HepG2 (cell line): ENCODE measurements around the gene BTBD1. TPM values are rescaled to one million over a fixed set of nuclear protein-coding genes. Genes with fewer than 3 reads are reported as not detected.

Experiments used
- ATAC-seq: fragments of 200-7000 bp; cut with Tn5 transposase; 3 replicates; pipeline ENCODE4 v1.9.1; 2020; ENCODE audit warnings: mild to moderate bottlenecking, moderate library complexity
- BruUV-seq: library from RNA; stranded (reverse); fragments of 400-500 nt; replicated peaks from 2 replicates; lab custom pipeline; 2021; lab: Mats Ljungman, UMichigan
- CTCF ChIA-PET: fragments of 300-600 bp; formaldehyde crosslinking; extraction: SDS; loops from one replicate; lab custom pipeline; 2021; ENCODE audit warnings: low total read pairs, inconsistent platforms, low intra/inter-chr PET ratio; lab: Yijun Ruan, JAX
- POLR2A ChIA-PET: fragments of 350-600 bp; sonication (Branson Sonifier 250); formaldehyde crosslinking; loops from one replicate; lab custom pipeline; 2020; ENCODE audit warnings: antibody characterized with exemption, inconsistent platforms; lab: Yijun Ruan, JAX
- DNase-seq: peaks from one replicate; pipeline ENCODE4 v3.0.0-alpha.2; 2015; ENCODE audit warnings: low spot score
- FAIRE-seq: peaks from 3 replicates; lab custom pipeline; 2011; peaks lifted over from hg19 to GRCh38; lab: Jason Lieb, UNC
- H2AFZ ChIP-seq: one replicate; pipeline ENCODE4 v1.6.1; 2011; ENCODE audit warnings: low read length, inconsistent platforms
- H3K27ac ChIP-seq: fragments of 300-600 bp; 3 replicates; pipeline ENCODE4 v1.8.0; 2011; ENCODE audit warnings: mixed run types, mild to moderate bottlenecking, mixed read lengths, low read length, inconsistent platforms; ENCODE audit not compliant: insufficient read depth; ENCODE audit errors: extremely low read length
- H3K27me3 ChIP-seq, 2 experiments: fragments of 200-600 bp in 1 of 2; 2 replicates in 1 of 2; 3 replicates in 1 of 2; pipeline versions ENCODE4 v1.6.0 to v1.8.0; 2011; ENCODE audit warnings: low read length in 2 of 2, mild to moderate bottlenecking in 2 of 2, moderate library complexity in 2 of 2, inconsistent platforms in 1 of 2; ENCODE audit not compliant: insufficient read depth in 2 of 2, control insufficient read depth in 1 of 2
- H3K36me3 ChIP-seq, 2 experiments: fragments of 200-600 bp in 1 of 2; replicated peaks in 1 of 2; 2 replicates in 1 of 2; 3 replicates in 1 of 2; pipeline versions ENCODE4 v1.5.1 to v1.8.0; 2011; ENCODE audit warnings: low read length in 2 of 2, inconsistent platforms in 1 of 2; ENCODE audit not compliant: insufficient read depth in 2 of 2, control insufficient read depth in 1 of 2
- H3K4me1 ChIP-seq: 2 replicates; pipeline ENCODE4 v1.5.1; 2012; ENCODE audit warnings: low read length, inconsistent platforms; ENCODE audit not compliant: insufficient read depth
- H3K4me2 ChIP-seq: 2 replicates; pipeline ENCODE4 v1.6.0; 2011; ENCODE audit warnings: low read depth, low read length, inconsistent platforms
- H3K4me3 ChIP-seq, 3 experiments: fragments of 200-600 bp in 1 of 3; sonication (generic), shearing (Covaris generic) in 1 of 3; replicated peaks in 1 of 3; 2 replicates each; pipeline ENCODE4 v1.5.1; 2011 to 2016; ENCODE audit warnings: low read length in 3 of 3, inconsistent platforms in 2 of 3, low read depth in 2 of 3, mild to moderate bottlenecking in 2 of 3, control low read depth in 1 of 3, mixed read lengths in 1 of 3; ENCODE audit not compliant: insufficient read depth in 1 of 3
- H3K79me2 ChIP-seq: one replicate; pipeline ENCODE4 v1.6.1; 2011; ENCODE audit warnings: low read length, inconsistent platforms; ENCODE audit not compliant: insufficient read depth
- H3K9ac ChIP-seq: 2 replicates; pipeline ENCODE4 v1.6.0; 2011; ENCODE audit warnings: mild to moderate bottlenecking, low read depth, low read length, inconsistent platforms; ENCODE audit not compliant: insufficient read depth
- H3K9me3 ChIP-seq: 2 replicates; pipeline ENCODE4 v1.5.1; 2012; ENCODE audit warnings: mild to moderate bottlenecking, low read length
- H4K20me1 ChIP-seq: 2 replicates; pipeline ENCODE4 v1.6.0; 2011; ENCODE audit warnings: inconsistent platforms, mild to moderate bottlenecking, low read length, moderate library complexity; ENCODE audit not compliant: insufficient read depth
- EED ChIP-seq: sonication (generic); formaldehyde crosslinking; IDR thresholded peaks from 2 replicates; pipeline ENCODE4 v1.5.0; 2020; ENCODE audit warnings: mild to moderate bottlenecking, missing genetic modification reagents
- GABPA ChIP-seq, 2 experiments: IDR thresholded peaks; 2 replicates each; pipeline ENCODE4 v1.6.1; 2011 to 2016; ENCODE audit warnings: low read depth in 2 of 2, low read length in 1 of 2, missing biosample characterization in 1 of 2, missing genetic modification characterization in 1 of 2
- NFYC ChIP-seq: IDR thresholded peaks from 2 replicates; pipeline ENCODE4 v1.6.1; 2016; ENCODE audit warnings: missing genetic modification reagents, missing compliant biosample characterization
- RBFOX2 ChIP-seq: fragments of 200-400 bp; formaldehyde crosslinking; IDR thresholded peaks from 2 replicates; pipeline ENCODE4 v1.6.1; 2017; ENCODE audit warnings: low read depth, mild to moderate bottlenecking, low read length
- RCOR2 ChIP-seq: IDR thresholded peaks from 2 replicates; pipeline ENCODE4 v1.6.1; 2016; ENCODE audit warnings: missing biosample characterization, missing genetic modification reagents
- SMAD9 ChIP-seq: sonication (generic); formaldehyde crosslinking; IDR thresholded peaks from 2 replicates; pipeline ENCODE4 v1.5.1; 2020; ENCODE audit warnings: mild to moderate bottlenecking, missing genetic modification reagents
- SOX6 ChIP-seq, 2 experiments: fragments of 450-650 bp in 1 of 2; sonication (generic) in 1 of 2; formaldehyde crosslinking in 1 of 2; IDR thresholded peaks; 2 replicates each; pipeline versions ENCODE4 v1.4.0 to v1.6.1; 2017 to 2020; ENCODE audit warnings: antibody characterized with exemption in 1 of 2, mild to moderate bottlenecking in 1 of 2, missing genetic modification reagents in 1 of 2
- SP140L ChIP-seq: sonication (generic); formaldehyde crosslinking; IDR thresholded peaks from 2 replicates; pipeline ENCODE4 v1.4.0; 2020; ENCODE audit warnings: missing genetic modification reagents, borderline replicate concordance
- STAT5B ChIP-seq: sonication (generic); formaldehyde crosslinking; IDR thresholded peaks from 2 replicates; pipeline ENCODE4 v1.4.0; 2020; ENCODE audit warnings: missing genetic modification reagents
- TBP ChIP-seq: sonication (generic); formaldehyde crosslinking; IDR thresholded peaks from 2 replicates; pipeline ENCODE4 v1.5.0; 2020; ENCODE audit warnings: missing genetic modification reagents
- ZFP82 ChIP-seq: sonication (generic); formaldehyde crosslinking; IDR thresholded peaks from 2 replicates; pipeline ENCODE4 v1.5.1; 2020; ENCODE audit warnings: mild to moderate bottlenecking, missing genetic modification reagents, borderline replicate concordance
- ZNF138 ChIP-seq: sonication (generic); formaldehyde crosslinking; IDR thresholded peaks from 2 replicates; pipeline ENCODE4 v1.5.0; 2020; ENCODE audit warnings: mild to moderate bottlenecking, low read depth, missing genetic modification reagents
- ZNF205 ChIP-seq: IDR thresholded peaks from 2 replicates; pipeline ENCODE4 v1.6.1; 2018; ENCODE audit warnings: missing biosample characterization, missing genetic modification reagents
- ZNF253 ChIP-seq: sonication (generic); formaldehyde crosslinking; IDR thresholded peaks from 2 replicates; pipeline ENCODE4 v1.8.0; 2022; ENCODE audit warnings: mild to moderate bottlenecking, missing genetic modification reagents, borderline replicate concordance
- ZNF547 ChIP-seq: sonication (generic); formaldehyde crosslinking; IDR thresholded peaks from 2 replicates; pipeline ENCODE4 v1.5.1; 2020; ENCODE audit warnings: mild to moderate bottlenecking, missing genetic modification reagents
- ZNF614 ChIP-seq: IDR thresholded peaks from 2 replicates; pipeline ENCODE4 v1.6.1; 2018; ENCODE audit warnings: missing biosample characterization, missing genetic modification reagents, inconsistent platforms, borderline replicate concordance
- ZNF839 ChIP-seq: sonication (generic); formaldehyde crosslinking; IDR thresholded peaks from 2 replicates; pipeline ENCODE4 v1.4.0; 2020; ENCODE audit warnings: missing genetic modification reagents, mild to moderate bottlenecking, borderline replicate concordance
- ZNF878 ChIP-seq: sonication (generic); formaldehyde crosslinking; IDR thresholded peaks from 2 replicates; pipeline ENCODE4 v1.8.1; 2023; ENCODE audit warnings: mild to moderate bottlenecking, missing genetic modification reagents, moderate library complexity
- WGBS: methylation state at CpG from one replicate; pipeline ENCODE4 v1.1.6; 2017; ENCODE audit warnings: low lambda C conversion rate; 5-methylcytosine and 5-hydroxymethylcytosine counted together
- in situ Hi-C: cut with HindIII; loops from 2 replicates; pipeline ENCODE4 v1.10.0; 2017; ENCODE audit warnings: low pct_unique_long_range_greater_than_20kb; ENCODE audit not compliant: extremely low pct_ligation_motif_present
- intact Hi-C: fragments of 100-400 bp; cut with micrococcal nuclease; formaldehyde crosslinking; loops from one replicate; pipeline ENCODE4 v1.10.0; 2022; ENCODE audit not compliant: unreplicated experiment
- polyA plus RNA-seq, 8 experiments: library from polyadenylated mRNA; depleted of rRNA in 3 of 8; stranded (reverse) in 7 of 8; unstranded in 1 of 8; fragments of >200 nt; fragmentation: Illumina TruSeq in 4 of 8; extraction: Trizol in 4 of 8; gene quantifications; 2 replicates each; pipeline versions ENCODE4 v1.2.1 to v1.2.3, GENCODE V29; 2011 to 2016; ENCODE audit warnings: low read depth in 4 of 8, missing spikeins in 1 of 8, mixed read lengths in 1 of 8; ENCODE audit not compliant: insufficient read depth in 1 of 8
- total RNA-seq, 5 experiments: library from RNA; depleted of rRNA; stranded (reverse); fragments of >200 nt; fragmentation: Illumina TruSeq; extraction: Trizol; gene quantifications; 2 replicates each; pipeline ENCODE4 v1.2.3, GENCODE V29; 2016; ENCODE audit warnings: low read depth in 1 of 5
- TF ChIP-seq, protein P1 (sequence below): sonication (generic); formaldehyde crosslinking; conservative IDR thresholded peaks from 2 replicates; pipeline ENCODE4 v1.8.0; 2022; ENCODE audit warnings: mild to moderate bottlenecking, moderate library complexity, missing genetic modification reagents

BTBD1 gene
- total and polyA plus RNA-seq, 2 of the 13 experiments (the other 11 are each of a cell fraction or from before 2014, with no cell fraction given), result 32.1 to 53.9 TPM

DNA sequence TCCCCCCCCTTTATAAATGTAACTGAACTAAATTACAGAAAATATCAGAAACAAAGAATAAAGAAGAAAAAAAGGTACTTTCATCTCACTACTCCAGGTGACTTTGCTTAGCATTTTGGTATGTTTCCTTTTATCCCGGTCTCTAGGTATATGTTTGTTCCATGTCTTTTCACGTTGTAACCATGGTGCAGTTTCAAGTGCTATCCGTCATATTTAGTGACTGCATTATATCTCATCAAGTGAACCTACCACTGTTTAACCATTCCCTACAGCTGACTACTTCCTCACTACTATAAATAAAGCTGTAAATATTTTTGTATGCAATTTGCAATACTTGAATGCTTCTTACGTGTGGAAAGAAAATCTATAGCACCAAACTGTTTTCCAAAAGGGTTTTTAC lies 2.2 kb downstream of the BTBD1 start:
- no peak for TF ChIP-seq SOX6 (IDR thresholded peaks at IDR 0.05)
- no peak for TF ChIP-seq SOX6 (CRISPR knock-in tag; IDR thresholded peaks at IDR 0.05)
- TF ChIP-seq RBFOX2, result peak; percentile 53; the same call in 1 of the 2 replicates
- H3K4me2 ChIP-seq, result peak overlapping the region; percentile 76
- peak overlapping the region; percentile 71 to 92 (median 81); a peak in 5 of 6 replicates for H3K4me3 ChIP-seq
- H3K36me3 ChIP-seq, result peaks cover 2 to 10% of the 10 kb centered on the region in 2 experiments; a peak in 4 of 5 replicates
- no peak overlapping the region for H2AFZ ChIP-seq
- BruUV-seq, result TSS peak; percentile 50
- H3K9me3 ChIP-seq, result no peaks in the 10 kb centered on the region
- no peak for FAIRE-seq
- H3K79me2 ChIP-seq, result peaks cover 69% of the 10 kb centered on the region
- intact Hi-C loops, result loop anchor here (5.0 kb wide), 1 partner anchor 142 kb away; the partner anchor contains the start of gene HDGFL3
- CTCF ChIA-PET, result no interaction called here
- no peaks in the 10 kb centered on the region for H3K27me3 ChIP-seq
- H3K9ac ChIP-seq, result peak overlapping the region; percentile 90
- DNase-seq, result no peak
- peaks cover 52% of the 10 kb centered on the region for H3K4me1 ChIP-seq
- peaks cover 38% of the 10 kb centered on the region for H4K20me1 ChIP-seq
- no peak overlapping the region for H3K27ac ChIP-seq
- no peak for ATAC-seq
- POLR2A ChIA-PET, result no interaction called here
- 37% methylated on average over 4 of the region's 4 CpGs for WGBS
- in situ Hi-C loops, result no loop called here

DNA sequence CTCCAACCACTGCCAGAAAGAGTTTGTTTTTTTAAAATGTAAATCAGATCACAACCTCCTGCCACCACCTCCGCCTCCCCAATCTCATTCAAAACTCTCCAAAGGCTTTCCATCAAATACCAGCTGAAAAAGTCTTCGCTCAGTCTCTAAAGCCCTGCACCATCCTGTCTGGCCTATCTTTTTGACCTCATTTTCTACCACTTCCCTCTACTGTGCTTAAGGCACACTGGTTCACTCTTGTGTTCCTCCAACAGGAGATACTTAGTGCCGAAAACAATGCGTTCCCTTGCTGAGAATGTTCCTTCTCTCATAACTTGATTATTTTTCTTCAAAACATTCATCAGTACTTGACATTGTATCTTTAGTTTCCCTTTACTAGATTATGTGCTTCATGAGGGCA lies 3.5 kb downstream of the BTBD1 start:
- no peaks in the 10 kb centered on the region for H3K9me3 ChIP-seq
- CTCF ChIA-PET, result no interaction called here
- no TSS peak for BruUV-seq
- no peaks in the 10 kb centered on the region for H3K27me3 ChIP-seq
- intact Hi-C loops, result no loop called here
- no peak for FAIRE-seq
- peaks cover 52% of the 10 kb centered on the region for H3K4me1 ChIP-seq
- H3K36me3 ChIP-seq, result peaks cover 5 to 10% of the 10 kb centered on the region in 2 experiments; a peak in 4 of 5 replicates
- DNase-seq, result no peak
- H3K4me2 ChIP-seq, result peak overlapping the region; percentile 76
- H3K9ac ChIP-seq, result no peak overlapping the region
- H2AFZ ChIP-seq, result no peak overlapping the region
- peaks cover 80% of the 10 kb centered on the region for H3K79me2 ChIP-seq
- in situ Hi-C loops, result no loop called here
- no peak overlapping the region for H3K4me3 ChIP-seq
- H3K27ac ChIP-seq, result no peak overlapping the region
- peaks cover 42% of the 10 kb centered on the region for H4K20me1 ChIP-seq
- no peak for ATAC-seq
- POLR2A ChIA-PET, result no interaction called here
- 96% methylated on average over 4 of the region's 4 CpGs for WGBS
- TF ChIP-seq ZNF614 (CRISPR knock-in tag), result no peak
- no peak for TF ChIP-seq STAT5B (CRISPR knock-in tag)
- TF ChIP-seq ZFP82 (CRISPR knock-in tag), result no peak
- TF ChIP-seq, protein P1, sequence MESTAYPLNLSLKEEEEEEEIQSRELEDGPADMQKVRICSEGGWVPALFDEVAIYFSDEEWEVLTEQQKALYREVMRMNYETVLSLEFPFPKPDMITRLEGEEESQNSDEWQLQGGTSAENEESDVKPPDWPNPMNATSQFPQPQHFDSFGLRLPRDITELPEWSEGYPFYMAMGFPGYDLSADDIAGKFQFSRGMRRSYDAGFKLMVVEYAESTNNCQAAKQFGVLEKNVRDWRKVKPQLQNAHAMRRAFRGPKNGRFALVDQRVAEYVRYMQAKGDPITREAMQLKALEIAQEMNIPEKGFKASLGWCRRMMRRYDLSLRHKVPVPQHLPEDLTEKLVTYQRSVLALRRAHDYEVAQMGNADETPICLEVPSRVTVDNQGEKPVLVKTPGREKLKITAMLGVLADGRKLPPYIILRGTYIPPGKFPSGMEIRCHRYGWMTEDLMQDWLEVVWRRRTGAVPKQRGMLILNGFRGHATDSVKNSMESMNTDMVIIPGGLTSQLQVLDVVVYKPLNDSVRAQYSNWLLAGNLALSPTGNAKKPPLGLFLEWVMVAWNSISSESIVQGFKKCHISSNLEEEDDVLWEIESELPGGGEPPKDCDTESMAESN (CRISPR knock-in tag), result no peak
- TF ChIP-seq ZNF205 (CRISPR knock-in tag), result no peak
- TF ChIP-seq ZNF253, result no peak
- TF ChIP-seq SP140L, result no peak
- no peak for TF ChIP-seq SMAD9 (CRISPR knock-in tag)
- TF ChIP-seq TBP (CRISPR knock-in tag), result no peak
- no peak for TF ChIP-seq GABPA (IDR thresholded peaks at IDR 0.05; ENCODE audit: low read depth, low read length)
- TF ChIP-seq GABPA (CRISPR knock-in tag; IDR thresholded peaks at IDR 0.05; ENCODE audit: low read depth), result no peak
- TF ChIP-seq ZNF138 (CRISPR knock-in tag), result no peak
- no peak for TF ChIP-seq RCOR2 (CRISPR knock-in tag)
- no peak for TF ChIP-seq ZNF878 (CRISPR knock-in tag)
- no peak for TF ChIP-seq ZNF839 (CRISPR knock-in tag)
- TF ChIP-seq ZNF547 (CRISPR knock-in tag), result no peak
- no peak for TF ChIP-seq NFYC (CRISPR knock-in tag)
- TF ChIP-seq EED (CRISPR knock-in tag), result no peak
